Measurements from ENCODE around the gene TSSK6. TPM values are rescaled to one million over a fixed set of nuclear protein-coding genes. Genes with fewer than 3 reads are reported as not detected.

Gene TSSK6
- total RNA-seq, 1 donor = 1.9 TPM

DNA sequence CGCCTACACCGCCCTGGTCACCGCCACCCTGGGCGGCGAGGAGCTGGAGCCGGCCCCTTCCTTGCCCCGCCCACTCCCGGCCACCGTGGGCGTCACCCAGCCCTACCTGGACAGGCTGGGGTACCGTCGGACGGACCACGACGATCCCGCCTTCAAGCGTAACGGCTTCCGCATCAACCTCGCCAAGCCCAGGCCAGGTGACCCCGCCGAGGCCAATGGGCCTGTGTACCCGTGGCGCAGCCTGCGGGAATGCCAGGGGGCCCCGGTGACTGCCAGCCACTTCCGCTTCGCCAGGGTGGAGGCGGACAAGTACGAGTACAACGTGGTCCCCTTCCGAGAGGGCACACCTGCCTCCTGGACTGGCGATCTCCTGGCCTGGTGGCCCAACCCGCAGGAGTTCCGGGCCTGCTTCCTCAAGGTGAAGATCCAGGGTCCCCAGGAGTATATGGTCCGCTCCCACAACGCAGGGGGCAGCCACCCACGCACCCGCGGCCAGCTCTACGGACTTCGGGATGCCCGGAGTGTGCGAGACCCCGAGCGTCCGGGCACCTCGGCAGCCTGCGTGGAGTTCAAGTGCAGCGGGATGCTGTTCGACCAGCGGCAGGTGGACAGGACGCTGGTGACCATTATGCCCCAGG lies 29.7 kb upstream of the TSSK6 start:
- H3K4me3 ChIP-seq (ENCODE audit: low read depth, low read length) = no peak overlapping the region
- TF ChIP-seq, protein P1, sequence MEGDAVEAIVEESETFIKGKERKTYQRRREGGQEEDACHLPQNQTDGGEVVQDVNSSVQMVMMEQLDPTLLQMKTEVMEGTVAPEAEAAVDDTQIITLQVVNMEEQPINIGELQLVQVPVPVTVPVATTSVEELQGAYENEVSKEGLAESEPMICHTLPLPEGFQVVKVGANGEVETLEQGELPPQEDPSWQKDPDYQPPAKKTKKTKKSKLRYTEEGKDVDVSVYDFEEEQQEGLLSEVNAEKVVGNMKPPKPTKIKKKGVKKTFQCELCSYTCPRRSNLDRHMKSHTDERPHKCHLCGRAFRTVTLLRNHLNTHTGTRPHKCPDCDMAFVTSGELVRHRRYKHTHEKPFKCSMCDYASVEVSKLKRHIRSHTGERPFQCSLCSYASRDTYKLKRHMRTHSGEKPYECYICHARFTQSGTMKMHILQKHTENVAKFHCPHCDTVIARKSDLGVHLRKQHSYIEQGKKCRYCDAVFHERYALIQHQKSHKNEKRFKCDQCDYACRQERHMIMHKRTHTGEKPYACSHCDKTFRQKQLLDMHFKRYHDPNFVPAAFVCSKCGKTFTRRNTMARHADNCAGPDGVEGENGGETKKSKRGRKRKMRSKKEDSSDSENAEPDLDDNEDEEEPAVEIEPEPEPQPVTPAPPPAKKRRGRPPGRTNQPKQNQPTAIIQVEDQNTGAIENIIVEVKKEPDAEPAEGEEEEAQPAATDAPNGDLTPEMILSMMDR (IDR thresholded peaks at IDR 0.05; ENCODE audit: insufficient read depth, low read length) = no peak
- DNase-seq (ENCODE audit: low read depth) = no peak

DNA sequence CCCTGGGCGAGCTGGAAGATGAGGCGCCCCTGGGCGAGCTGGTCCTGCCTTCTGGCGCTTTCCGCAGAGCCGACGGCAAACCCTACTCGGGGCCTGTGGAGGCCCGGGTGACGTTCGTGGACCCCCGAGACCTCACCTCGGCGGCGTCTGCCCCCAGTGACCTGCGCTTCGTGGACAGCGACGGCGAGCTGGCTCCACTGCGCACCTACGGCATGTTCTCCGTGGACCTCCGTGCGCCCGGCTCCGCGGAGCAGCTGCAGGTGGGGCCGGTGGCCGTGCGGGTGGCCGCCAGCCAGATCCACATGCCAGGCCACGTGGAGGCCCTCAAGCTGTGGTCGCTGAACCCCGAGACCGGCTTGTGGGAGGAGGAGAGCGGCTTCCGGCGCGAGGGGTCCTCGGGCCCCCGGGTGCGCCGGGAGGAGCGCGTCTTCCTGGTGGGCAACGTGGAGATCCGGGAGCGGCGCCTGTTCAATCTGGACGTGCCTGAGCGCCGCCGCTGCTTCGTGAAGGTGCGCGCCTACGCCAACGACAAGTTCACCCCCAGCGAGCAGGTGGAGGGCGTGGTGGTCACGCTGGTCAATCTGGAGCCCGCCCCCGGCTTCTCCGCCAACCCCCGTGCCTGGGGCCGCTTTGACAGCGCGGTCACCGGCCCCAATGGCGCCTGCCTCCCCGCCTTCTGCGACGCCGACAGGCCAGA lies 29.1 kb upstream of the TSSK6 start:
- TF ChIP-seq, protein P1 (IDR thresholded peaks at IDR 0.05; ENCODE audit: insufficient read depth, low read length) = no peak
- no peak overlapping the region for H3K4me3 ChIP-seq (ENCODE audit: low read depth, low read length)
- no peak for DNase-seq (ENCODE audit: low read depth)

DNA sequence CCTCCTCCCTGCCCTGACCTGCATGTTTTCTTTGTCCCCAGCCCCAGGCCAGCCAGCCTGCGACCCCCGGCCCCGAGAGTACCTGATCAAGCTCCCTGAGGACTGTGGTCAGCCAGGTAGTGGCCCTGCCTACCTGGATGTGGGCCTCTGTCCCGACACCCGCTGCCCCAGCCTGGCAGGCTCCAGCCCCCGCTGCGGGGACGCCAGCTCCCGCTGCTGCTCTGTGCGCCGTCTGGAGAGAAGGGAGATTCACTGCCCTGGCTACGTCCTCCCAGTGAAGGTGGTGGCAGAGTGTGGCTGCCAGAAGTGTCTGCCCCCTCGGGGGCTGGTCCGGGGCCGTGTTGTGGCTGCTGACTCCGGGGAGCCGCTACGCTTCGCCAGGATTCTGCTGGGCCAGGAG lies 28.3 kb upstream of the TSSK6 start:
- TF ChIP-seq, protein P1 (IDR thresholded peaks at IDR 0.05; ENCODE audit: insufficient read depth, low read length) = no peak
- no peak for DNase-seq (ENCODE audit: low read depth)

DNA sequence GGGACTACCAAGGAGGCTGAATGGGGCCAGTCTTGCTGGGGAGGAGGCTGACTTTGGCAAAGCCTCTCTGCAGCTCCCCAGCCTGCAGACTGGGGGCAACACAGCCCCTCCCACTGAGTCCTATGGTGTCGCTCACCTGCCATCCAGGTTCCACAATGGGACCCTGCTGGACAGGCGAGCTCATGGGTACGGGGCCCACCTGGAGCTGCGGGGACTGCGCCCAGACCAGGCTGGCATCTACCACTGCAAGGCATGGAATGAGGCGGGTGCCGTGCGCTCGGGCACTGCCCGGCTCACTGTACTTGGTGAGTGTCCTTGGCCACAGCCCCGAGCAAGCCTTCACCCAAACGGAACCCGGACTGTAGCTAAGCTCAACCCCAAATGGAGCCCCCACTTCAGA lies 27.8 kb upstream of the TSSK6 start:
- no peak overlapping the region for H3K4me3 ChIP-seq (ENCODE audit: low read depth, low read length)
- TF ChIP-seq, protein P1 (IDR thresholded peaks at IDR 0.05; ENCODE audit: insufficient read depth, low read length) = no peak
- DNase-seq (ENCODE audit: low read depth) = no peak

More for the DNA sequence above, 28.3 kb upstream of the TSSK6 start:
- H3K4me3 ChIP-seq (ENCODE audit: low read depth, low read length) = no peak overlapping the region

DNA sequence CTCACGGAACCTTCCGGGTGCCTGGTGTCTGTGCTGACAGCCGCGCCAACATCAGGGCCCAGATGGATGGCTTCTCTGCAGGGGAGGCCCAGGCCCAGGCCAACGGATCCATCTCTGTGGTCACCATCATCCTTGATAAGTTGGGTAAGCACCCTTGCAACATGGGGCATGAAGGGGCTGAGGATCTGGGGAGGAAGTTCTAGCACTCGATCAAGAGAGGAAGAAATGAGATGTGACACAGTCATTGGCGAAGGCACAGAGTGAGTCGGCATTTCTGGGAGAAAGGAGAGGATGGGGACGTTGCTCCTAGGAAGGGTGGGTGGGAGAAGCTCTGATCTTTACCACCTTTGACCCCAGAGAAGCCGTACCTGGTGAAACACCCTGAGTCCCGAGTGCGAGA lies 27.2 kb upstream of the TSSK6 start:
- no peak overlapping the region for H3K4me3 ChIP-seq (ENCODE audit: low read depth, low read length)
- TF ChIP-seq, protein P1 (IDR thresholded peaks at IDR 0.05; ENCODE audit: insufficient read depth, low read length) = no peak
- DNase-seq (ENCODE audit: low read depth) = no peak

DNA sequence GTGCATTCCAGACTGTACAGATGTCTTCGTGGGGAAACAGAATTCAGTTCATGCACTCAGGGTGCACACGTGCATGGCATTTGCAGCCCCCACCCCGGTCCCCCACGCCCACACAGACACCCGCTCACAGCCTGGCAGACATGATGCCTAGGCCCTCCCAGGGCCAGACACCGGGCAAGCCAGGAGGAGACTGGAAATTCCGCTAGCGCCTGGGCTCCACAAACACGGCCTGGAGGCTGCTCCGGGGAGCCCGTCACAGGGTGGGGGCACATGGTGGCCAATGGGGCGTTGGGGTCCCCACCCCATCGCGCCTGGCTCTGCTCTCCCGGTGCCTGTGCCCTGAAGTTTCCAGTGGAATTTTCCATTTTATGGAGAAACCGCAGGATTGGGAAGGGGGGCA lies 26.3 kb upstream of the TSSK6 start:
- TF ChIP-seq, protein P1 (IDR thresholded peaks at IDR 0.05; ENCODE audit: insufficient read depth, low read length) = no peak
- H3K4me3 ChIP-seq (ENCODE audit: low read depth, low read length) = no peak overlapping the region
- DNase-seq (ENCODE audit: low read depth) = no peak
